Measurements from ENCODE around the gene HELZ. TPM values are rescaled to one million over a fixed set of nuclear protein-coding genes. Genes with fewer than 3 reads are reported as not detected.

Gene HELZ
- total RNA-seq, 1 experiment from 2014 or later: 40.5 TPM

DNA sequence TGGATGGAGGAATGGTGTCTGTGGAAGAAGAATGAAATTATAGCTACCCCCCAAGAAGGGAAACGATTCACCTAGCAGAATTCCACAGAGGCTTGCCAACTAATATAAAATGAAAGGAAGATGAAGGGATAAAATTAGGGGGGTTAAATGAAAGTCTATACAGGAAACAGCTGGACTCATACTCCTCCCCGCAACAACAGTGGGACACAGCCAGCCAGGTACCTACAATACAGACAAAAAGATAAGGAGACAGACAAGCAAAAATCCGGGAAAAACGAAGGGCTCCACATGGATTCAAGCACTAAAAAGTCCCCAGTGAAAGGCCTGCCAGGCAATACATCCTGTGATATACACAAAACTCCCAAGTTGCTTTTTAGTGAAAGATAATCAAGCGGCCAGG, 152.7 kb downstream of the HELZ start:
- H3K36me3 ChIP-seq (ENCODE audit: control insufficient read depth in 1 of 2, insufficient read depth in 2 of 2, low read length in 2 of 2): no peaks in the 10 kb centered on the region
- no peaks in the 10 kb centered on the region for H4K20me1 ChIP-seq (ENCODE audit: insufficient read depth)
- H2AFZ ChIP-seq (ENCODE audit: low read depth, low read length, poor library complexity, severe bottlenecking): no peak overlapping the region
- H3K9me2 ChIP-seq (ENCODE audit: insufficient read depth): no peaks in the 10 kb centered on the region
- H3K27me3 ChIP-seq (ENCODE audit: insufficient read depth, low read length): no peaks in the 10 kb centered on the region
- no peaks in the 10 kb centered on the region for H3K79me2 ChIP-seq (ENCODE audit: insufficient read depth, low read length)
- H3K4me2 ChIP-seq (ENCODE audit: low read length): no peak overlapping the region
- H3K4me1 ChIP-seq (ENCODE audit: control insufficient read depth in 1 of 2, insufficient read depth in 2 of 2, low read length in 2 of 2): peaks cover 0 to 5% of the 10 kb centered on the region in 2 experiments; a peak in 1 of 4 replicates
- H3K9ac ChIP-seq (ENCODE audit: low read length): no peak overlapping the region
- DNase-seq (ENCODE audit: low read depth, low spot score) (no peak), ATAC-seq (no peak)
- no peaks in the 10 kb centered on the region for H3K9me3 ChIP-seq (ENCODE audit: control insufficient read depth in 1 of 2, insufficient read depth in 1 of 2, low read depth in 1 of 2, low read length in 2 of 2)
- no peak overlapping the region for H3K27ac ChIP-seq (ENCODE audit: low read depth, low read length)
- RAD21 ChIA-PET (ENCODE audit: low non-redundant PET in 1 of 2, low total read pairs in 2 of 2, uncharacterized antibody in 2 of 2, unreplicated experiment in 2 of 2): no interaction called here
- intact Hi-C loops (cut with micrococcal nuclease): no loop called here
- POLR2A ChIA-PET: no interaction called here
- no peak overlapping the region for H3K4me3 ChIP-seq (replicated peaks in 1 of 2; ENCODE audit: low read depth in 1 of 2, low read length in 2 of 2)
- no peak for TF ChIP-seq CEBPB (IDR thresholded peaks at IDR 0.05; ENCODE audit: low read depth)
- no peak for TF ChIP-seq REST (IDR thresholded peaks at IDR 0.05; ENCODE audit: low read depth)
- no peak for TF ChIP-seq POLR2A (IDR thresholded peaks at IDR 0.05; ENCODE audit: borderline replicate concordance, extremely low read depth, insufficient read depth, insufficient read length)
- TF ChIP-seq FOSL1 (IDR thresholded peaks at IDR 0.05; ENCODE audit: low read depth): no peak
- no peak for TF ChIP-seq TCF7L2 (IDR thresholded peaks at IDR 0.05; ENCODE audit: borderline replicate concordance, extremely low read depth, insufficient read depth, insufficient read length)
- TF ChIP-seq RAD21 (IDR thresholded peaks at IDR 0.05; ENCODE audit: low read depth): no peak
- TF ChIP-seq CBX3 (IDR thresholded peaks at IDR 0.05; ENCODE audit: low read depth): no peak
- TF ChIP-seq JUND (IDR thresholded peaks at IDR 0.05): no peak
- TF ChIP-seq ELF1 (IDR thresholded peaks at IDR 0.05; ENCODE audit: borderline replicate concordance, low read depth): no peak
- no TSS peak for BruUV-seq (replicated peaks)
- CTCF ChIA-PET: no interaction called here
